Body of pancreas (tissue), 4 donors: ENCODE results near the gene CTNNAL1.

ENCODE experiments used
- CTCF ChIP-seq, 7 experiments: fragments of 450-650 bp in 4 of 7; fragments of 200-600 bp in 3 of 7; sonication (generic) in 3 of 7; IDR thresholded peaks; one replicate each; pipeline ENCODE4 v1.5.1; 2016 to 2019; ENCODE audit warnings: antibody characterized with exemption in 7 of 7
- POLR2A ChIP-seq, 3 donors: fragments of 450-650 bp; IDR thresholded peaks; one replicate each; pipeline ENCODE4 v1.6.1; 2016; ENCODE audit warnings: antibody characterized with exemption in 3 of 3, mild to moderate bottlenecking in 2 of 3

DNA sequence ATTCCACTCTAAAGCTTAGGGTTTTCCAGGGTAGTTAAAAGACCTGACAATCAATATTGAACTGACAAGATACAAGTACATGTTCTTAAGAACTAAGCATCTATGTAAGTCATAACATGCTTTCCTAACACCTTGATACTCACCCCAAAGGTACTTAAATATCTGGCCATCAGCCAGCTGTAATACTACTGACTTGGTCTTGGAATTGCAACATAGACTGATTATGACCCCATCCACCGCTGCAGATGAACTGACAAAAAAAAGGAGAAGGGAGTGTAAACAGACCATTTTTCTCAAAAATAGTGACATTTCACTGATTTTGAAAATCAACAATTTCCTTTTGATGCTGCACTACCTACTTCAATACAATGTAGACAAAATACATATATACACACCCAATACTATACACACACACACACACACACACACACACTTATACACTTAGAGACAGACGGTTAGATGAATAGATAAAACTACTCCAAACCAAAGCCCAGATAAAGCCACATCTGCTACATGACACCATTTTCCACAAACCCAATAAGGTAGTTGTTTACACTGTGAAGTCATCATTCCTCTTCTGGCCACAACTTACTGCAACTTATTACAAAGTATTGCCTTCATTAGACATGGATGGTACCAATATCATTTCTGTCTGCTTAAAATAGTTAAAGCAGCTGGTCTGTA, 109.7 kb downstream of the CTNNAL1 start:
- no peak for TF ChIP-seq CTCF (IDR thresholded peaks at IDR 0.05)
- TF ChIP-seq POLR2A (IDR thresholded peaks at IDR 0.05), result no peak
